Measurements from ENCODE around the gene USH2A.

USH2A gene

GRCh38 chr1:215860833-215861232, 562.4 kb downstream of the USH2A start:
- no peak for DNase-seq

GRCh38 chr1:215857317-215857716, 565.9 kb downstream of the USH2A start:
- no peak for DNase-seq

- DNase-seq: no peak
These were observed 577.9 kb downstream of the USH2A start for GRCh38 chr1:215845234-215845891.

GRCh38 chr1:215844777-215845176, 578.5 kb downstream of the USH2A start:
- DNase-seq: no peak

- DNase-seq: no peak
These were observed 579.0 kb downstream of the USH2A start for GRCh38 chr1:215844266-215844665.

- DNase-seq: no peak
These were observed 580.3 kb downstream of the USH2A start for GRCh38 chr1:215842905-215843304.

- DNase-seq: no peak
These were observed 587.3 kb downstream of the USH2A start for GRCh38 chr1:215835951-215836350.

GRCh38 chr1:215833941-215834729, 589.1 kb downstream of the USH2A start:
- DNase-seq: no peak

GRCh38 chr1:215830226-215830810, 592.9 kb downstream of the USH2A start:
- DNase-seq: no peak

- no peak for DNase-seq
These were observed 598.2 kb downstream of the USH2A start for GRCh38 chr1:215825056-215825455.

- no peak for DNase-seq
These were observed 599.0 kb downstream of the USH2A start for GRCh38 chr1:215824245-215824644.

GRCh38 chr1:215819114-215819513, 604.1 kb downstream of the USH2A start:
- no peak for DNase-seq

- DNase-seq: no peak
These were observed 615.3 kb downstream of the USH2A start for GRCh38 chr1:215807911-215808436.

GRCh38 chr1:215807218-215807617, 616.0 kb downstream of the USH2A start:
- no peak for DNase-seq

GRCh38 chr1:215797859-215798258, 625.4 kb downstream of the USH2A start:
- DNase-seq: no peak

GRCh38 chr1:215794156-215794555, 629.1 kb downstream of the USH2A start:
- no peak for DNase-seq

GRCh38 chr1:215793180-215793579, 630.1 kb downstream of the USH2A start:
- DNase-seq: no peak

GRCh38 chr1:215792446-215792845, 630.8 kb downstream of the USH2A start:
- DNase-seq: no peak

- no peak for DNase-seq
These were observed 633.3 kb downstream of the USH2A start for GRCh38 chr1:215789981-215790380.

GRCh38 chr1:215786997-215787396, 636.3 kb downstream of the USH2A start:
- no peak for DNase-seq

- DNase-seq: no peak
These were observed 642.6 kb downstream of the USH2A start for GRCh38 chr1:215780641-215781040.

- no peak for DNase-seq
These were observed 643.1 kb downstream of the USH2A start for GRCh38 chr1:215780139-215780538.

GRCh38 chr1:215779729-215780128, 643.5 kb downstream of the USH2A start:
- no peak for DNase-seq

GRCh38 chr1:215777370-215777925, 645.8 kb downstream of the USH2A start:
- no peak for DNase-seq

Measured in activated CD4-positive, alpha-beta T cell treated with anti-CD3 and anti-CD28 coated beads, Interleukin-2, Interleukin-6, amounts not matched to agents 100 ng/mL and 50 ng/mL, durations not matched to agents 16 hours and 8 hours (primary cell).